Stimulated activated memory B cell treated with anti-CD40 and anti-IgM and Interleukin-4, amounts not matched to agents 10 μg/mL and 1 μg/mL and 100 μg/mL, for 72 hours (primary cell): ENCODE results near the gene ZNF200.
A peak's percentile ranks its signal among the peaks of the same experiment; 100 is the strongest.
"Not testable (repeated sequence)": the region's sequence is repeated elsewhere in the genome, so short reads cannot be mapped to it uniquely, and the experiment has no call there.

Experiments
- ATAC-seq: fragments of 150-1000 bp; cut with Tn5 transposase; 2 replicates; pipeline ENCODE4 v1.10.0; 2021
- H3K27ac Mint-ChIP-seq: one replicate; pipeline ENCODE4 v1.8.0; 2022; ENCODE audit warnings: mild to moderate bottlenecking, mixed read lengths
- H3K27me3 Mint-ChIP-seq: one replicate; pipeline ENCODE4 v1.8.0; 2022; ENCODE audit warnings: mixed read lengths
- H3K36me3 Mint-ChIP-seq: one replicate; pipeline ENCODE4 v1.8.0; 2022; ENCODE audit warnings: mixed read lengths
- H3K4me1 Mint-ChIP-seq: one replicate; pipeline ENCODE4 v1.8.0; 2022; ENCODE audit warnings: mixed read lengths
- H3K4me3 Mint-ChIP-seq: one replicate; pipeline ENCODE4 v1.8.0; 2022; ENCODE audit warnings: mild to moderate bottlenecking, moderate library complexity, mixed read lengths
- H3K9me3 Mint-ChIP-seq: one replicate; pipeline ENCODE4 v1.8.0; 2022; ENCODE audit warnings: mixed read lengths

Gene ZNF200

DNA sequence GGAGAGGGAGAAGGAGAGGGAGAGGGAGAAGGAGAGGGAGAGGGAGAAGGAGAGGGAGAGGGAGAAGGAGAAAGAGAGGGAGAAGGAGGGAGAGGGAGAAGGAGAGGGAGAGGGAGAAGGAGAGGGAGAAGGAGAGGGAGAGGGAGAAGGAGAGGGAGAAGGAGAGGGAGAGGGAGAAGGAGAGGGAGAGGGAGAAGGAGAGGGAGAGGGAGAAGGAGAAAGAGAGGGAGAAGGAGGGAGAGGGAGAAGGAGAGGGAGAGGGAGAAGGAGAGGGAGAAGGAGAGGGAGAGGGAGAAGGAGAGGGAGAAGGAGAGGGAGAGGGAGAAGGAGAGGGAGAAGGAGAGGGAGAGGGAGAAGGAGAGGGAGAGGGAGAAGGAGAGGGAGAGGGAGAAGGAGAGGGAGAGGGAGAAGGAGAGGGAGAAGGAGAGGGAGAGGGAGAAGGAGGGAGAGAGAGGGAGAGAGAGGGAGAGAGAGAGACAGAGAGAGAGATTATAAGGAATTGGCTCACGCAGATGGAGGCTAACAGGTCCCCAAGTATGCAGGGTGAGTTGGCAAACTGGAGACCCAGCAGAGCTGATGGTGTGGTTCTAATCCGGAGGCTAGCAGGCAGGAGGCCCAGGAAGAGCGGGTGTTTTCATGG is 37.1 kb downstream of the ZNF200 start:
- not testable (repeated sequence) for H3K9me3 Mint-ChIP-seq, H3K36me3 Mint-ChIP-seq, H3K4me3 Mint-ChIP-seq, ATAC-seq, H3K4me1 Mint-ChIP-seq, H3K27ac Mint-ChIP-seq
- H3K27me3 Mint-ChIP-seq: peaks cover 52% of the 10 kb centered on the region

DNA sequence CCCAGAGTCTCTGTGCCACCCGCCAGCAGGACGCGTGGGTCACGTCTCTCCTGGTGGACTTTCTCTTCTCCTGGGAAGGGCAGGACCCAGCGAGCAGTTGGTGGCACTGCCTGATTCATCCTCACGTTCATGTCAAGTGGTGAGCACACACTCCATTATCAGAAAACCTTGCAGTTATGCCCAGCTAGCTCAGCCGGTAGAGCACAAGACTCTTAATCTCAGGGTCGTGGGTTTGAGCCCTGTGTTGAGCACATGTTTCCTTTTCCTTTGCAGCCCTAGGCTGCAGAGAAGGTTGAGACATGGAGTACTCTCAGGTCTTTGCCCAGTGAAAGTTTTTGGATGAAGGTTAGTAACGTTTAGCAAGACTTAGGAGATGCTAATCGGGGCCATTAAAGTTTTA is 39.0 kb downstream of the ZNF200 start:
- peaks cover 70% of the 10 kb centered on the region for H3K27me3 Mint-ChIP-seq
- no peaks in the 10 kb centered on the region for H3K4me1 Mint-ChIP-seq
- H3K36me3 Mint-ChIP-seq: no peaks in the 10 kb centered on the region
- H3K4me3 Mint-ChIP-seq: no peak overlapping the region
- H3K9me3 Mint-ChIP-seq: peaks cover 2% of the 10 kb centered on the region
- no peak overlapping the region for H3K27ac Mint-ChIP-seq
- ATAC-seq: no peak

DNA sequence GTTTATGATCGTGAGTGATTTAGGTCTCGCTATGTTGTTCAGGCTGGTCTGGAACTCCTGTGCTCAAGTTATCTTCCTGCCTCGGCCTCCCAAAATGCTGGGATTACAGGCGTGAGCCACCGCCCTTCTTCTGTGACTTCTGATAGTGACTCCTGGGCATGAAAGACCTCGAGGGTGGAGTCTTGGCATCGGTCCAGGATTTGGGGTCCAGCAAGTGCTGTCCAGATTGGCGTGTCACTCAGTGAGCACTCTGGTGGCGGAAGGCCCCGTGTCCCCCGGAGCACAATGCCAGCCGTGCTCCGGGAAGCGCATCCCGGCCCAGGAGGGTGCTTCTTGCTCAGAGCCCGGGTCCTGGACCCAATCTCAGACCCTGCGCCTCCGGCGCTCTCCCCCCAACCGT is 40.2 kb downstream of the ZNF200 start:
- Mint-ChIP-seq H3K9me3 (peaks cover 2% of the 10 kb centered on the region), H3K27ac (no peak overlapping the region), H3K36me3 (no peaks in the 10 kb centered on the region), H3K4me1 (peaks cover 5% of the 10 kb centered on the region), H3K4me3 (no peak overlapping the region), H3K27me3 (peaks cover 75% of the 10 kb centered on the region)
- no peak for ATAC-seq

DNA sequence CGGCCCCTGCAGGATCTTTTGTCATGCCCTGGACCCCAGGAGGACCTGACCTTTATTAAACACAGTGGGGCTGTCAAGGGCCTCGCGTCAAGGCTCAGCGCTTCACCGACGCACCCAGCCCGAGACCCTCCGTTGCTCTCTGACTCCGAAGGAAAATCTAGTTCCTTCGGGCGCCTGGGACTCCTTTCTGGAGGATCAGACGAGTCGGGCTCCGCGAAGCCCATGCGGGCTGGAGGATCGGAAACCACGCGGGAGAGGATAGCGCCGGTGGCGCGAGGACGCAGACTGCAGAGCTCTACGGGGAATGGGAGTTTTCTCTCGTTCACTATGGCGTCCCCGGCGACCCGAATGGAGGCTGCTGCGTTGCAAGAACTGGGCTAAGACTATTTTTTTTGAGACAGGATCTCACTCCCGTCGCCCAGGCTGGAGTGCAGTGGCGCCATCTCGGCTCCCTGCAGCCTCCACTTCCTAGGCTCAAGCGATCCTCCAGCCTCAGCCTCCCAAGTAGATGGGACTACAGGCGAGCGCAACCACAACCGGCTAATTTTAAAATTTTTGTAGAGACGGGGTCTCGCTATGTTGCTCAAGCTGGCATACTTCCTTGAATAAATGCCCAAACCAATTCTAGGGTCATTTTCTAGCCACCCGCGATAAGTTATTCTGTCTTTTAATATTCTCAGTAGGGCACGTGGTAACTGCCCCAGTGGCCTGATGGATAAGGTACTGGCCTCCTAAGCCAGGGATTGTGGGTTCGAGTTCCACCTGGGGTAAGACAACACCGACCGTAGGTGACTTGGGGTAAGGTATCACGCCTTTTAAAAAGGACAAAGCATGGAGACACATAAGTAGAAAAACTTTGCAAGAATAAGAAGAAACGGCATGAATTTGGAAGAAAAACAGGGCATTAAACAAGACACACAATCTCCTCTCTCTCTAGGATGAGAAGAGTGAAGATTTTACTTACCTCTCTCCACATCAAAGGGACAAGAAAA is 41.4 kb downstream of the ZNF200 start:
- peaks cover 2% of the 10 kb centered on the region for H3K9me3 Mint-ChIP-seq
- ATAC-seq: no peak
- H3K36me3 Mint-ChIP-seq: no peaks in the 10 kb centered on the region
- H3K4me1 Mint-ChIP-seq: peaks cover 17% of the 10 kb centered on the region
- no peak overlapping the region for H3K27ac Mint-ChIP-seq
- no peak overlapping the region for H3K4me3 Mint-ChIP-seq
- peaks cover 81% of the 10 kb centered on the region for H3K27me3 Mint-ChIP-seq

DNA sequence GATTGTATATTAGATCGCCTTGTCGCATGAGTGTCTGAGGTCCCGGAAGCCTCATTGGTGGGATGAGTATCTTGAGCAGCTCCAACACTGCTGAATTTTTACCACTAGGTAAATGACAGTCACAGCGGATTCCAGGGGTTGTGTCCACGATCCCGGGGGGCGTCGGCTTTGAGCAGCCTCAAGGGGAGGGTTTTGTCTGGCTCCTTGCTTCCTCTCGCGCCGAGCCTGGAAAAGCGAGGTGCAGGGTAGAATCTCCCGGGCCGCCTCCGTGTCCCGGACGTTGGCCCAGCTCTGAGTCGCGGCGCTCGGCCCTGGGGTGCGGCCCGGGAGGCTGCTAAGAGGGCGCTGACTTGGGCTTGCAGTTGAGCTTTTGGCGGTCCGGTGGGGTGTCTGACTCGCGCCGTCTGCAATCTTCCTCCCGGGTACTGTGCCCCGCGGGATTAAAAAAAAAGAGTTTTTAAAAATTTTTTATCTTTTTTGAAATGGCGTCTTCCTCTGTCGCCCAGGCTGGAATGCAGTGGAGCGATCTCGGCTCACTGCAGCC is 42.4 kb downstream of the ZNF200 start:
- Mint-ChIP-seq H3K4me3 (no peak overlapping the region), H3K9me3 (peaks cover 2% of the 10 kb centered on the region), H3K4me1 (peaks cover 26% of the 10 kb centered on the region), H3K27ac (no peak overlapping the region), H3K27me3 (peaks cover 82% of the 10 kb centered on the region), H3K36me3 (no peaks in the 10 kb centered on the region)
- no peak for ATAC-seq

DNA sequence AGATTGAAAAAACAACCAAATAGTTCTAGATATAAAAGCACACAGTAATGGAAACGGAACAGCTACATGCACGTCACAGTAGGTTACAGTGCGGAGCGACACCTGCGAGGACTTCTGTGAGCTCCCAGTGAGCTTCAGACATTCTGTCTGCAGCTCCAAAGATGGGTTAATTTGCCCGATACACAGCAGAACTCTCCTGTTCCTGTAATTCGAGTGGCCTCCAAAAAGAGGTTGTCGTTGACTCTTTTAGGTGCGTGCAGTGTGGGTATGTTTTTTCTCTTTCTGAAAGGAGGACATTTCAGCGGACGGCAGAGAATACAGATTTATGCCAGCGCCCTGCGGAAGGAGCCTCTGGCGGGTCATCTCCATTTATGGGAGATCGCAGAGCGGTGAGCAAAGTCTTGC is 44.0 kb downstream of the ZNF200 start:
- ATAC-seq: no peak
- no peak overlapping the region for H3K27ac Mint-ChIP-seq
- H3K27me3 Mint-ChIP-seq: peaks cover 98% of the 10 kb centered on the region

DNA sequence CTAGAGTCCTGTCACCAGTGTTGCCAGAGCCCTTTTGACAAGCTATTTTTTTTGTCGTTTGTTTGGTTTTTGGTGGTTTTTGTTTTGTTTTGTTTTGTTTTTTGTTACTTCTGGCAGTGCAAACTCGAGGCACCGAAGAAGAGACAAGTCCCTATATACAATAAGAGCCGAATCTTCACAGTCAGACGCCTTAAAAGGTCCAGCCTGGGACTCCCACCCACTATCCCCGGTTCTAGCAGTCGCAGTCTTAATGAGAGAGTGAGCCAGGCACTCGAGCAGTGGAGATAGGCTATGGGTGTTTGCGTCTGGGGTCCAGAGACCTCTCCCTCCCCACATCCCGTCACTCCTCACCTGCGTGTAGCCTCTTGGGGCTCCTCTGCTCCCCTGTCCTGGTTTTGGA is 45.1 kb downstream of the ZNF200 start:
- Mint-ChIP-seq H3K4me1 (peaks cover 26% of the 10 kb centered on the region), H3K27me3 (peaks cover 93% of the 10 kb centered on the region), H3K4me3 (peak overlapping the region; percentile 15), H3K9me3 (peaks cover 2% of the 10 kb centered on the region), H3K27ac (no peak overlapping the region), H3K36me3 (no peaks in the 10 kb centered on the region)
- no peak for ATAC-seq

More for the DNA sequence above, 44.0 kb downstream of the ZNF200 start:
- Mint-ChIP-seq H3K36me3 (no peaks in the 10 kb centered on the region), H3K9me3 (peaks cover 2% of the 10 kb centered on the region), H3K4me3 (no peak overlapping the region), H3K4me1 (peaks cover 26% of the 10 kb centered on the region)

DNA sequence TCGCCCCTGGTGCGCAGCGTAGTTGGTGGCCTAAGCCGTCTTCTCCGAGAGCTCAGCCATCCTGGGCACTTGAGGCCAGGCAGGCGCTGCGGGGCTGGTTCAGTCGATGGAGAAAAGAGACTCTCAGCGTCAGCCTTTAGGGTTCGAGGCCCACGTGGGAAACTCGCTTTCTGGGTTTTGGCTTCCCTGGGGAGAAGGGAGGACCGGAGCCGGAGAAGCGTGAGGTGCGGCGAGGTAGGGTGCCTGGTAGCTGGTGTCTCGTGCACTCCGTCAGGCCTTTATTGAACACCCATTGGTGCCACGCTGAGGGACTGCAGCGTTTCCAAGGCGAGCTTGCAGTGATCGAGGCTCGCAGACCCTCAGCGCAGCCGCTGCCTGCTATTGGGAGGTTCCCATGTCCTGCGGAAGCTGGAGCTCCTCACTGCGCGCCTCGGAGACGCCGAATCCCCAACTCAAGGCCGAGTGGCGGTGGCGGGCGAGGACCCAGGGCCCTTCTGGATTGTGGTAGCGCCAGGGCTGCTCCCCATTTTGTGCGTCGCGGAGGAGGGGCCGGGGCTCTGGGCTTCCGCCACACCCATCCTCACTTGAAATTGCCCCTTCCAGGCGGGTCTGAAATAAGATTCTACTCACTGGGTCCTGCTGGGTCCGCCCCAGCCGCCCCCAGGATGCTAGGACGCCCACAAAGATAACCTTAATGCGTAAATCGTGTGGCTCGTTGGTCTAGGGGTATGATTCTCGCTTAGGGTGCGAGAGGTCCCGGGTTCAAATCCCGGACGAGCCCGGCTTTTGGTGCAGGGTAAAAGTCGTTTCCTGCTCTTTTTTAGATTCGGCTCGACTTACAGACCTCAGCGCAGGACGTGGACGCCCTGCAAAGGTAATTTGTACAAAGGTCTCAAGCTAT is 45.8 kb downstream of the ZNF200 start:
- H3K36me3 Mint-ChIP-seq: no peaks in the 10 kb centered on the region
- no peak for ATAC-seq

DNA sequence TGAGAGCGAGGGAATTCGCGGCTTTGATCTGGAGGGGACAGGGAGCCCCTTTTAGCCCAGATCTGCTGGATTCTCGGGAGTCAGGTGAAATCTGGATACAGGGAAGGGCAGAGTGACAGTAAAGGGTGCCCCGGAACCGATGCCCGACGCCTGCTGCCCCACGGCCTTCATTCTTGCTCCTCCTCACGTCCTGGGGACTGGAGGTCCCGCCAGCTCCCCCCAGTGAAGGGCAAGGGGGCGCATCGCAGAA is 46.4 kb downstream of the ZNF200 start:
- Mint-ChIP-seq H3K4me3 (peak overlapping the region; percentile 29), H3K36me3 (no peaks in the 10 kb centered on the region), H3K9me3 (no peaks in the 10 kb centered on the region), H3K27ac (no peak overlapping the region), H3K27me3 (peaks cover 91% of the 10 kb centered on the region), H3K4me1 (peaks cover 34% of the 10 kb centered on the region)
- no peak for ATAC-seq

More for the DNA sequence above, 45.8 kb downstream of the ZNF200 start:
- peaks cover 91% of the 10 kb centered on the region for H3K27me3 Mint-ChIP-seq
- H3K4me1 Mint-ChIP-seq: peaks cover 29% of the 10 kb centered on the region
- H3K9me3 Mint-ChIP-seq: peaks cover 2% of the 10 kb centered on the region
- peak overlapping the region; percentile 29 for H3K4me3 Mint-ChIP-seq
- no peak overlapping the region for H3K27ac Mint-ChIP-seq

DNA sequence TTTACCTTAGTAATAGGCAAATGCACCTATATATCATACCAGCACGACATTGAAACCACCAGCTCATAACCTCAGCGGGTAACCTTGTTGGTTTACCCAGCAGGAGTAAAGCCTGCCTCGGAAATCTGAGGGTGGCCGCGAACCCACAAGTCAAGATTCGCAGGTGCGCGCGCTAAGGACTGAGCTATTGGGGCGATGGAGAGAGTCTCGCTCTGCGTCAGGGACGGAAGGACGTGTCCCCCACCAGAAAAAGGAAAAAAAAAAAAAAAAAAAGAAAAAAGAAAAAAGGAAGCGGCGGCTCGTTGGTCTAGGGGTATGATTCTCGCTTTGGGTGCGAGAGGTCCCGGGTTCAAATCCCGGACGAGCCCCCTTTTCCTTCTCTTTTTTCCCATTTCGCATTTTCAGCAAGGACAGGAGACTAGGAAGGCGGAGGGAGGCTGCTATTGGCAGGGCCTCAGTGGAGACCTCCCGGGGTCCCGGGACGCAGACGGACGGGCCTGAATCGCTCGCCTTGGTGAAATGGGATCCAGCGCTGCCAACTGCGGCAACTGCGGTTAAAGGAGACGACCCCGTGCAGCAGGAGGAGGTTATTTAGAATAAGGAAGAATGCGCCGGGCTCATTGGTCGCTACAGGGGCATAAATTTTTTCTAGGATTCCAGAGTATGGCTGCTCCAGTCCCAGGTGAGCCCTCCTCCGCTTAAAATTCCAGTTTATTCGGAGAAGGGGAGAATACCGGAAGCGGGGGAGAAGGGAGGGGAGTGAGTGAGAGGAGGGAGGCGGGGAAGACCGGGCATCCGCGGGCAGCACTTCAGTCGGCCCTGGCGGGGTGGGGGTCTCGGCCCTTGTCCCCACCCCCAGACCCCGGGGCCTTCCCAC is 46.9 kb downstream of the ZNF200 start, which contains the start of gene OR1F1:
Gene OR1F1, plus strand, starts transcription at position 407 of the 877 bp plus-strand sequence.
- Mint-ChIP-seq H3K27me3 (peaks cover 91% of the 10 kb centered on the region), H3K4me3 (peak within 1 kb of the TSS; percentile 29), H3K4me1 (peaks cover 40% of the 10 kb centered on the region), H3K27ac (peak within 1 kb of the TSS; percentile 39), H3K36me3 (no peaks in the 10 kb centered on the region), H3K9me3 (no peaks in the 10 kb centered on the region)
- ATAC-seq: no peak

DNA sequence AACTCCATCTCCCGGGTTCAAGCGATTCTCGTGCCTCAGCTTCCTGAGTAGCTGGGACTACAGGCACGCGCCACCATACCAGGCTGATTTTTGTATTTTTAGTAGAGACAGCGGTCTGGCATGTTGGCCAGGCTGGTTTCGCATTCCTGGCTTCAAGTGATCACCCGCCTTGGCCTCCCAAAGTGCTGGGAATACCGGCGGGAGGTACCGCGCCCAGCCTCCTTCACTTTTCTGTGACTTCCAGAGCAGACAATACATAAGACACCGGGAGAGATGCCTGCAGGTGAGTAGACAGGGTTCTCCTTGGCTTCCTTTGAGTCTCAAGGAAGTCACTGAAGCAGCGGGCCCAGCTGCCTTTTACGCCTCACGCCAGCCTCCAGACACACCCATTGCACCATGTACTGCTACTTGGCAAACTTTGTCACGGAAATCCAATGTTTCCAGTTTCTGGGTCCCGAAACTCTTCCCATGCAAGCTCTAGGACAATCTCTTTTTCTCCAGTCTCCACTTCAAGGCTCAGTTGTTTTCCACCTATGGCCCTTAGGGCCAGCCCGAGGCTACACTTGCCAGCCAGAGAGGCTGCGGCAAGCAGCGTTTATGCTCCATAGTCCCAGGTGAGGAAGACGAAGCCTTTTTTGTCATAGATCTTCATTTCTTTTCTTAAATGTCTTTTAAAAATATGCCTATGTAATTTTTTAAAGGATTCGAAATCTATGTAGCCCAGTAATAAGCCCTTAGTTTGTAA is 47.8 kb downstream of the ZNF200 start:
- Mint-ChIP-seq H3K4me3 (no peak overlapping the region), H3K27me3 (peaks cover 91% of the 10 kb centered on the region), H3K36me3 (no peaks in the 10 kb centered on the region), H3K9me3 (no peaks in the 10 kb centered on the region), H3K4me1 (peaks cover 48% of the 10 kb centered on the region), H3K27ac (no peak overlapping the region)
- no peak for ATAC-seq

DNA sequence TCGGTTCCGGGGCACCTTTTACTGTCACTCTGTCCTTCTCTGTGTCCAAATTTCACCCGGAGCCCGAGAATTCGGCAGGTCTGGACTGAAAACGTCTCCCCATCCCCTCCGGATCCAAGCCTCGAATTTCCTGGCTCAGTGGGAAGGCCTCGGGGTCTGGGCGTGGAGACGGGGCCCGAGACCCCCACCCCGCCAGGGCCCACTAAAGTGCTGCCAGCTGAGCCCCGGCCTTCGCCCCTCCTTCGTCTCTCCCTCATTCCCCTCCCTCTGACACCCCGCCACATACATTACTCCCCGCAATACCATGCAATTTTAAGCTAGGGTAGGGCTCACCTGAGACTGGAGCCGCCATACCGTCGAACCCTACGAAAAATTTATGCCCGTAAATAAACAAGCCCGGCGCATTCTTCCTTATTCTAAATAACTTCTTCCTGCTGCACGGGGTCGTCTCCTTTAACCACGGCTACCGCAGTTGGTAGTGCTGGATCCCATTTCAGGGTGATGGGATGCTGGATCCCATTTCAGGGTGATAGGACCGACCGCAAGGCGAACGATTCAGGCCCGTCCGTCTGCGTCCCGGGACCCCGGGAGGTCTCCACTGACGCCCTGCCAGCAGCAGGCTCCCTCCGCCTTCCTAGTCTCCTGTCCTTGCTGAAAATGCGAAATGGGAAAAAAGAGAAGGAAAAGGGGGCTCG is 51.4 kb downstream of the ZNF200 start:
- Mint-ChIP-seq H3K36me3 (no peaks in the 10 kb centered on the region), H3K27me3 (peaks cover 92% of the 10 kb centered on the region), H3K4me3 (peak overlapping the region; percentile 74), H3K4me1 (peaks cover 32% of the 10 kb centered on the region), H3K9me3 (no peaks in the 10 kb centered on the region), H3K27ac (peak overlapping the region; percentile 73)
- no peak for ATAC-seq
